AG09319 (cell line): Measurements from ENCODE around the gene FFAR2.

ENCODE experiments used
- DNase-seq: peaks from one replicate; pipeline ENCODE4 v3.0.0-alpha.2; 2010; ENCODE audit warnings: low read depth; ENCODE audit errors: extremely low read depth
- CTCF ChIP-seq: IDR thresholded peaks from 2 replicates; pipeline ENCODE4 v1.5.1; 2011; ENCODE audit warnings: low read depth, mild to moderate bottlenecking, inconsistent platforms, low read length, moderate library complexity

FFAR2 gene

DNA sequence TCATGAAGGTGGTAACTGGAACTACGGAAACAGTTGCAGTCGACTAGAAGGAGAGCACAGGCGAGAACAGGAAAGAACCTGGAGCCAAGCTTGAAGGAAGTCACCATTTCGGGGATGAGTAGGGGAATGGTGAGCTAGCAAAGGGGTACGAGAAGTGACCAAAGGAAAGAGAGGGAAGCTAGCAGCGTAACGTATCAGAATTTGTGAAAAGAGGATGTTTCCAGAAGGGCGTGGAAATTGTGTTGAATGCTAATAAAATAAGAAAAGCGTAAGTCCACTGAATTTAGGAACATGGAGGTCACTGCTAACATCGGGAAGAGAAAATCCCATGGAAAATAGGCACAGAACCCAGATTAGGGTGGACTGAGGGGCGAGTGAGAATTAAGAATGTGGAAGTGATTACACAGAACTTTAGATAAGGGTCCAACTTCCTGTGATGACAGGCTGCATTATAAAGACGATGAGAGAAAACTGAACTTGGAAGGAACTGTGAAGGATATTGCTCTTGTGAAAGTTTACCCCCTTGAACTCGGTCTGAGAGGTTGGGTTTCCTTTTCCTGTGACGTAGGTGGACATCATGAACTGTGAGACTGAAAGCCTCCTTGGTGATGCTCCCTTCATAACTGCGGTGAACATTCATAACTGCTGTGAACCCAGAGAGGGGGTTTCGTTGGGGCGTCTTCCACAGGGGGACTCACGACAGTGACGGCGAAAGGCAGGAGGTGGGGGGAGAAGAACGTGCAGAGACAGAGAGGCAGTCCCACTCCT lies 2.0 kb upstream of the FFAR2 start:
- DNase-seq = no peak
- no peak for TF ChIP-seq CTCF

DNA sequence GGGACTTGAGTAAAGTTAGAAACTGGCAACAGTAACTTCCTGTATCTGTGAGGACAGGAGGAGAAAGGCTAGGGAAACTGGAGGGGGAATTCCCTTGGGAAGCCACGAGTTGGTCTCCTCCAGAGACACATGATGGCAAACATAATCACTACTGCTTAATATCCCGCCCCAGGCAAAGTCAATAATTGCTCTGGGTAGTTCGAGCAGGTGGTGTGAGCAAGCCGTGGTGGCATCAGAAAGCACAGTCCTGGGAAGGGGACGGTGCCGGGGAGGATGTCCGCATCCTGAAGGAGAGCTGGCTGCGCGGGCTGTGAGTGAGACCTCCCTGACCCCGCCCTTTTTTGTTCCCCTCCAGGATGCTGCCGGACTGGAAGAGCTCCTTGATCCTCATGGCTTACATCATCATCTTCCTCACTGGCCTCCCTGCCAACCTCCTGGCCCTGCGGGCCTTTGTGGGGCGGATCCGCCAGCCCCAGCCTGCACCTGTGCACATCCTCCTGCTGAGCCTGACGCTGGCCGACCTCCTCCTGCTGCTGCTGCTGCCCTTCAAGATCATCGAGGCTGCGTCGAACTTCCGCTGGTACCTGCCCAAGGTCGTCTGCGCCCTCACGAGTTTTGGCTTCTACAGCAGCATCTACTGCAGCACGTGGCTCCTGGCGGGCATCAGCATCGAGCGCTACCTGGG lies 1.4 kb downstream of the FFAR2 start:
- no peak for DNase-seq
- TF ChIP-seq CTCF = no peak

GRCh38 chr19:35451338-35452096 lies 3.5 kb downstream of the FFAR2 start:
- TF ChIP-seq CTCF = no peak
- no peak for DNase-seq

DNA sequence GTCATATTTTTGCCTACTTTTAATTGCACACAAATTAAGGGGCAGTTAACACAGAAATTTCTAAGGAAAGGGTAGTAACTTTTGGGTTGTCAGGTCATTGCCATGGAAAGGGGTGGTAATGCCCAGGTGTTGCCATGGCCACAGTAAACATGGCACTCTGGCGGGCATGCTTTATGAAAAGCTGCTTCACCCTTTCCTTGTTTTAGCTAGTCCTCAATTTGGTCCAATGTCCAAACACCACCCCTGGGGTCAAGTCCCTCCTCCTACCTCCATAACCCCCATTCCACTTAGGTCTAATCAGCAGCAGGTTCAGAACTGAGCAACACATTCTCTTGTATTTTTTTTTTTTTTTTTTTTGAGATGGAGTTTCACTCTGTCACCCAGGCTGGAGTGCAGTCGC lies 6.6 kb downstream of the FFAR2 start:
- no peak for TF ChIP-seq CTCF
- no peak for DNase-seq

DNA sequence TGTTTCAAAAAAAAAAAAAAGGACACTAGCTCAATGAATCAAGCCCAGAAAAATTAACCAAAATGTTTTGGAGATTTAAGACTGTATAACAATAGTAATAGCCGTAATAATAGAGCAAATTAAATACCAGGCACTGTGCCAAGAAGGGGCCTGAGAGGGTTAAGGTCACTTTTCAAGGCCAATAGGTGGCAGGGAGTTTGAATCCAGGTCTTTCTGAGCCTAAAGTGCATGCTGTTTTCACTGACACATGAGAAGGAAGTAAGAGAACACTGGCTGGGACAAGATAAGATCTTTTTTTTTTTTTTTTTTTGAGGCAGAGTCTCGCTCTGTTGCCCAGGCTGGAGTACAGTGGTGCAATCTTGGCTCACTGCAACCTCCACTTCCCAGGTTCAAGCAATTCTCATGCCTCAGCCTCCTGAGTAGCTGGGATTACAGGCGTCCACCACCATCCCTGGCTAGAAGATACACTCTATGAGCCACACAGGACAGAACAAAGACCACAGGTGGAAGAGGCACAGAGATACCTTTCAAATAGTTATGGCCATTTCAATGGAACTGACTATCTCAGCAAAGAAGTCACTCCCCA lies 7.7 kb downstream of the FFAR2 start:
- DNase-seq = no peak
- no peak for TF ChIP-seq CTCF

DNA sequence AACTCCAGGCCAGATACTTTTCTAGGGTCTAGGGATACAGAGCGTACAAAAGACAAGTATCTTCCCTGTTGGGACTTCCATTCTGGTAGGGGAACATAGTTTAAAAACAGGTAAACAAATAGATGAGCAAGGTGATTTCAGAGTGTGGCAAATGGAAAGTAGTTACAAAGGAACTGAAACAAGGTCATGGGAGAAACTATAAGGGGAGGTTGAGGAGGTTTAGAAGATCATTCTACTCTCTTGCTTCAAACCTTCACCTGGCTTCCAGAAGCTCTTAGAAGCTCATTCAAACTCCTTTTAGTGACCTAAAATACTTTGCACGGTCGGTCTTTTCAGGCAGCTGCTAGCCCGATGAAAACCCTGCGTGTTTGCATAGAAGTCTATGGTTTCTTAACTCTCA lies 9.1 kb downstream of the FFAR2 start:
- TF ChIP-seq CTCF = no peak
- DNase-seq = no peak

DNA sequence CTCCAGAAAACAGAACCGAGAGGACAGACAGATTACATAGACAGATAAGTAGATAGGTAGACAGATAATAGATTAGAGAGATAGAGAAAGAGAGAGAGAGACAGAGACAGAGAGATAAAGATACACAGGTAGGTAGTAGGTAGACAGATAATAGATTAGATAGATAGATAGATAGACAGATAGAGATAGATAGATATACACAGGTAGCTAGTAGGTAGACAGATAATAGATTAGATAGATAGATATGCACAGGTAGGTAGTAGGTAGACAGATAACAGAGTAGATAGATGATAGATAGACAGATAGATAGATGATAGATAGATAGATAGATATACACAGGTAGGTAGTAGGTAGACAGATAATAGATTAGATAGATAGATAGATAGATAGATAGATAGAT lies 10.1 kb downstream of the FFAR2 start:
- TF ChIP-seq CTCF = no peak
- no peak for DNase-seq
